ENCODE results near the gene INSC.

DNA sequence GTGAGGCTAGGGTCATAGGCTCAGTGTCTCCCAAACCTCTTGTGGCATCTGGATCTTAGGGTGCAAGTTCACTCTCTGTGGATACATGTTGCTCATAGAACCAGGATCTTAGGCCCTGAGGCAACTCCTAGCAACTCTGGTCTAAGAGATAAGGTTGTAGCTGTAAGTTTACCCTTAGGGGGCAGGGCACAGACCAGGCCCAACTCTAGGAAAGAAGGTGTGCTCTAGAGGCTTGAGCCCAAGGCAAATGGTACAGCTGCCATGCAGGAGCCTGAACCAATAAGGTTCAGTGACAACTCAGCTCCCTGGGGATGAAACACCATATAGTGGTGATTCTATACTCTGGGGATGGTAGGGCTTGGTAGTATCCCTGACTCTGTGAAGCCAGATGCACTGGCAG lies 23.5 kb upstream of the INSC start:
- TF ChIP-seq EZH2 (IDR thresholded peaks at IDR 0.05; ENCODE audit: insufficient read depth, poor library complexity, severe bottlenecking) (no peak), EZH2phosphoT487 (IDR thresholded peaks at IDR 0.05; ENCODE audit: insufficient read depth, low read depth) (no peak)

Data from GM23248 (cell line).